GM19035 (cell line): ENCODE measurements around the gene SFXN2.

Experiments
- ATAC-seq: cut with Tn5 transposase; IDR thresholded peaks from one replicate; pipeline ENCODE4 v1.9.1; 2021; ENCODE audit not compliant: unreplicated experiment

SFXN2 gene

GRCh38 chr10:102775201-102775934, 60.9 kb downstream of the SFXN2 start:
- no peak for ATAC-seq

- ATAC-seq = no peak
These were observed 61.7 kb downstream of the SFXN2 start for GRCh38 chr10:102775935-102776669.

DNA sequence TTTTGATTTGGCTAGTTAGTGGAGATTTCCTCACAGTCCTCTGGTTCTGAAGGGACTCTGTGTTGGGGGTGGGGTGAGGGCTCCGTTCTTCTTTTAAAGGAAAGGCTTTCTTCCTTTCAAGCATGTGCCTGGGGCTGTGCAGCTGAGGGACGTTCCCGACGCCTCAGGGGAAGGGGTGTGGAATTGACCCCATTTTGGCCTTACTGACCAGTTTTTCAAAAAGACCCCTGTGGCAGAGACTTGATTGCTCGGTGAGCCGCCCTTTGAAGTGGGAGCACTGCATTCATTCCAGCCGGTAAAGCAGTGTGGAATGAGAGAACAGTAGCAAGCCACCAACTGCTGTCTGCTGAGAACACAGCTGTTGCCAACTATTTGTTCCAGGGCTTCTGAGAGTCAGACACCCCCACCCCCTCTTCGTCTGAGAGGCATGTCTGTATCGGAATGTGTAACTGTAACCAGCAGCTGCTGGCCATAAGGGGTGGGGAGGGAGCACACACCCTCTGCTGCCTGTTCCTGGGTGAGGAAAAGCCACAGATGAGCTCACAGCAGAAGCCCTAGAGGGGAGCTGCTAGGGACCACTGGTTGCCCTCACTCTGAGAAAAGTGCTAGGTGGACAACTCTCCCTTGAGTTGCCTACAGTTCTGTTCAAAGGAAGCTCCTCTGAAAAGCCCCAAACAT, 62.5 kb downstream of the SFXN2 start:
- ATAC-seq = no peak

DNA sequence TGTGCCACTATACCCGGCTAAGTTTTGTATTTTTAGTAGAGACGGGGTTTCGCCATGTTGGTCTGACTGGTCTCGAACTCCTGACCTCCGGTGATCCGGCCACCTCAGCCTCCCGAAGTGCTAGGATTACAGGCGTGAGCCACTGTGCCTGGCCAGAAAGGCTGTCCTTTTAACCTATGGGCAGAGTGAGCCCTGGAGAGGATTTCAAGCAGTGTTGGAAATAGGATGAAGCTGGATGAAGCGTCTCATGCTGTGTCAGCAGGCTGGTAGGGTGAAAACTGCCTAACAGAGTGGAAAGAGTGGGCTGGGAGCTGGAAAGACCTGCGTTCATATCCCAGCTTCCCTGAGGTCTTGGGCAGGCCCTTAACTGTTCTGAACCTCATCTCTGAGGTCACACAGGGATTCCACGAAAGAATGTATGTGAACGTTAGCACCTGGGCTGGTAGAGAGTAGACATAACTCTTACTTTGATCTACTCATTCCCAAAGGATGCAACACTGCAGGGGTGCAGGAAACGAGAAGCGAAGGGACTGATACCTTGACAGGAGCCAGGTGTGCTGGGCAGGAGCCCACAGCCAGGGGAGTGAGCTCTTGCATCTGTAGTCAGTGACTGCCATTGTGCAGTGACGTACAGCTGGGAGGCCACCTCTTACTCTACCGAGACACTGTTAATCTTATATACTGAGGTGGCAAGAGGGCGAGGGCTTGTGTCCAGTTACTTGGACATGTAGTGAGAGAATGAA, 63.4 kb downstream of the SFXN2 start:
- ATAC-seq = no peak

GRCh38 chr10:102778781-102779180, 64.3 kb downstream of the SFXN2 start:
- no peak for ATAC-seq

DNA sequence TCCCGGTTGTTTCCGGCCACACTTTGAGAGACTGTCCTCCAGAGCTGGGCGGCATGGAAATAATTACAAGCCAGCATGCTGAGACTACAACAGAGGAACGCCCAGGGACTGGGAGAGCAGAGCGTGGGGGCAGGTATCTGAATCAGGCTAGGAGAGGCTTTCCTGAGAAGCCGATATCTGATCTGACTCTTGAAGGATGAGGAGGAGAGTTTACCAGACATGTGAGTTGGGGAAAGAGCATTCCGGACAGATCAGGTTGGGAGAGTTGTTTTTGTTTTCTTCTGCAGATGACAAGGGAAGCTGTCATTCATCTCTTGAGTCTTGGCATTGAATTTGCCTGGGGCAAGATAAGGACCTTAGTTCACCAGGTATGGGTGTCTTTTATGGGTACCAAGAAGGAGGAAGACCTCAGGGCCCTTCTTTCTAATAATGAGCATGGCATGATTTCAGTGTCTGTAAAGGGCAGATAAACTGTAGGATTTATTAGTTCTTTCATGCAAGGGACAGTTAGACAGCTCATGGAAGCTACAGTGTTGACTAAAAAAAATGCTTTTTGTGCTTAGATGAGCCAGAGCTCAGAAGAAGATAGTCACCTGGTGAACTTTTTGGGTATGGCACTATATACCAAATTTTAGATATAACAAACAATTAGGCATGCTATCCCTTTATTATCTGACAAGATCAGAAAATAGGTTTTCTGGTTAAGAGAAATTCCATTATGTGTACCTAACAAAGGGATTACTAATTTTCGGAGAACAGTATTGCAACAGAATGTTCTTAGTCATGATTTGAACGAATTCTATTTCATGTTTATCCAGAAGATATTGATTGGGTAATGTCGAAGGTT, 65.5 kb downstream of the SFXN2 start:
- ATAC-seq = no peak

DNA sequence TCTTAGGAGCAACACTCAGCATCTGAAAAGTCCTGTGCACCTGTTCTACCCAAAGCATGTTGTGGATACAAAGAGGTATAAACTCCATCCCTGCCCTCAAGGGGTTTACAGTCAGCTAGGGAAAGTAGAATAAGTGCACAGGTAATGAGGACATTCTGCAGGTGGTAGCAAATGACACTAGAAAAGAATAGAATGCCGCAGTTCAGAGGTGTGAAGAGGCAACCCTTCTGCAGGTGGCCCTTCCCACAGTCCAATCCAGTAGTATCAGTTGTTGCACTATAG, 66.0 kb downstream of the SFXN2 start:
- ATAC-seq = no peak

GRCh38 chr10:102781090-102781920, 66.9 kb downstream of the SFXN2 start:
- ATAC-seq = no peak

GRCh38 chr10:102781921-102782557, 67.6 kb downstream of the SFXN2 start:
- no peak for ATAC-seq

- ATAC-seq = no peak
These were observed 68.5 kb downstream of the SFXN2 start for GRCh38 chr10:102782673-102783551.

DNA sequence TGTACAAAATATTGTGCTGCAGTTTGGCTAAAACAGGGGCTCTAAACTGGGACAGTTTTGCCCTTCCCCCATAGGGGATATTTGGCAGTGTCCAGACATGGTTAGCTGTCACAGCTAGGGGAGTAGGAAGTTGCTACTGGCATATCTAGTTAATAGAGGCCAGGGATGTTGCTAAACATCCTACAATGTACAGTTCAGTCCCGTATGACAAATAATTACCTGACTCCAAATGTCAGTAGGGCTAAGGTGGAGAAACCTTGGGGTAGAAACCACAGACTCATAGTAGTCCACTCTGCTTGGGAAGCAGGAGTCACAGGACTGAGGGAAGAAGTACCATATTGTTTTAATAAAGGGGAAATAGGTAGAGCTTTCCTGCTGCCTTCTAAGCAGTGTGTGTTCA, 69.1 kb downstream of the SFXN2 start:
- ATAC-seq = no peak

DNA sequence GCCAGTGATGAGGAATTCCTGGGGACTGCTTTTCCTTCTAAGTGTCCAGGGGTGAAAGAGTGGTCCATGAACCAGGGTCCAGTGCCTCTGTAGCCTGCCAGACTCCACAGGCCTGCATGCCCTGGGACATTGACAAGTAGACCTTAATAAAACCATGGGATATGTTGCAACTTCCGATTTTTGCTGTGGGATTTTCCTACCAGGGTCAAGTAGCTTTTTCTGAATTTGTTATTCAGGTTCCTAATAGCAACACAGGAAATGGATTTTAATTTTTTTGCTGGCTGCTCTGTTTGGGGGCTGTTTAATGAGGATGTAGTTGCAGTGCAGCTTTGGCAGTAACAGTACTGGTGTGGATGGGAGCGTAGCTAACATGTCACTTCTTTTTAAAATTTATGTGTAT, 71.4 kb downstream of the SFXN2 start:
- no peak for ATAC-seq

GRCh38 chr10:102791754-102792395, 77.4 kb downstream of the SFXN2 start:
- no peak for ATAC-seq
